CD14-positive monocyte (primary cell): ENCODE results near the gene GLS. TPM values are rescaled to one million over a fixed set of nuclear protein-coding genes. Genes with fewer than 3 reads are reported as not detected.

Source experiments
- DNase-seq, 3 donors: peaks; one replicate each; pipeline ENCODE4 v3.0.0-alpha.2; 2011 to 2022
- H2AFZ ChIP-seq: 2 replicates; pipeline ENCODE4 v1.6.0; 2012; ENCODE audit warnings: mild to moderate bottlenecking, low read depth, low read length, inconsistent platforms; ENCODE audit not compliant: insufficient read depth, poor library complexity, severe bottlenecking
- H3K27ac ChIP-seq, 2 donors: 1 replicate in 1 of 2; 2 replicates in 1 of 2; pipeline ENCODE4 v1.5.1; 2012 to 2013; ENCODE audit warnings: low read length in 2 of 2, control low read depth in 1 of 2, inconsistent platforms in 1 of 2, low read depth in 1 of 2, mild to moderate bottlenecking in 1 of 2
- H3K27me3 ChIP-seq, 2 donors: one replicate each; pipeline versions ENCODE4 v1.6.0 to v1.6.1; 2011 to 2013; ENCODE audit warnings: low read length in 2 of 2; ENCODE audit not compliant: control insufficient read depth in 2 of 2, insufficient read depth in 2 of 2
- H3K36me3 ChIP-seq, 2 donors: replicated peaks in 1 of 2; 1 replicate in 1 of 2; 2 replicates in 1 of 2; pipeline versions ENCODE4 v1.5.1 to v1.6.1; 2012 to 2013; ENCODE audit warnings: low read length in 2 of 2, control low read depth in 1 of 2, inconsistent platforms in 1 of 2, mild to moderate bottlenecking in 1 of 2; ENCODE audit not compliant: insufficient read depth in 2 of 2, control insufficient read depth in 1 of 2
- H3K4me1 ChIP-seq, 2 donors: 1 replicate in 1 of 2; 2 replicates in 1 of 2; pipeline versions ENCODE4 v1.5.1 to v1.6.1; 2012 to 2013; ENCODE audit warnings: low read length in 2 of 2, control low read depth in 1 of 2, inconsistent platforms in 1 of 2, mild to moderate bottlenecking in 1 of 2, moderate library complexity in 1 of 2; ENCODE audit not compliant: insufficient read depth in 2 of 2, control insufficient read depth in 1 of 2
- H3K4me2 ChIP-seq: replicated peaks from 2 replicates; pipeline ENCODE3; 2012; ENCODE audit warnings: low read length, moderate library complexity, mild to moderate bottlenecking; ENCODE audit not compliant: poor library complexity, severe bottlenecking; ENCODE audit errors: extremely low read depth
- H3K4me3 ChIP-seq, 3 experiments: fragments of 200-600 bp in 1 of 3; sonication (generic) in 1 of 3; replicated peaks in 1 of 3; 1 replicate in 2 of 3; 2 replicates in 1 of 3; pipeline ENCODE4 v1.5.1; 2011 to 2013; ENCODE audit warnings: low read length in 3 of 3, mild to moderate bottlenecking in 3 of 3, control low read depth in 2 of 3, low read depth in 2 of 3, inconsistent platforms in 1 of 3, moderate library complexity in 1 of 3
- H3K79me2 ChIP-seq: 2 replicates; pipeline ENCODE4 v1.6.0; 2012; ENCODE audit warnings: mild to moderate bottlenecking, control low read depth, inconsistent platforms, low read length, moderate library complexity; ENCODE audit not compliant: insufficient read depth
- H3K9ac ChIP-seq: 2 replicates; pipeline ENCODE4 v1.6.0; 2017; ENCODE audit warnings: low read length, mild to moderate bottlenecking; ENCODE audit not compliant: insufficient read depth, poor library complexity, severe bottlenecking
- H3K9me3 ChIP-seq, 2 donors: replicated peaks in 1 of 2; 1 replicate in 1 of 2; 2 replicates in 1 of 2; pipeline versions ENCODE4 v1.5.1 to v1.6.1; 2012 to 2013; ENCODE audit warnings: low read length in 2 of 2, control low read depth in 1 of 2; ENCODE audit not compliant: control insufficient read depth in 1 of 2, insufficient read depth in 1 of 2
- H4K20me1 ChIP-seq: 2 replicates; pipeline ENCODE4 v1.6.0; 2012; ENCODE audit warnings: mild to moderate bottlenecking, low read length, control low read depth, moderate library complexity; ENCODE audit not compliant: insufficient read depth
- H3K27ac Mint-ChIP-seq, 7 donors: one replicate each; pipeline ENCODE4 v1.8.0; 2020; ENCODE audit warnings: mild to moderate bottlenecking in 7 of 7, mixed read lengths in 7 of 7, moderate library complexity in 6 of 7, inconsistent platforms in 2 of 7
- H3K27me3 Mint-ChIP-seq, 3 donors: one replicate each; pipeline ENCODE4 v1.8.0; 2021 to 2022; ENCODE audit warnings: low read depth in 3 of 3, mild to moderate bottlenecking in 3 of 3, mixed read lengths in 3 of 3, moderate library complexity in 3 of 3, inconsistent platforms in 1 of 3
- H3K36me3 Mint-ChIP-seq, 2 donors: one replicate each; pipeline ENCODE4 v1.8.0; 2020; ENCODE audit warnings: mixed read lengths in 2 of 2, inconsistent platforms in 1 of 2, mild to moderate bottlenecking in 1 of 2
- H3K4me1 Mint-ChIP-seq: one replicate; pipeline ENCODE4 v1.8.0; 2020; ENCODE audit warnings: mild to moderate bottlenecking, mixed read lengths
- H3K4me3 Mint-ChIP-seq, 2 donors: one replicate each; pipeline ENCODE4 v1.8.0; 2020; ENCODE audit warnings: mild to moderate bottlenecking in 2 of 2, mixed read lengths in 2 of 2, moderate library complexity in 1 of 2
- H3K9me3 Mint-ChIP-seq, 7 donors: one replicate each; pipeline ENCODE4 v1.8.0; 2020 to 2022; ENCODE audit warnings: mixed read lengths in 7 of 7, mild to moderate bottlenecking in 6 of 7, moderate library complexity in 6 of 7, inconsistent platforms in 2 of 7
- CTCF ChIP-seq: fragments of 200-600 bp; IDR thresholded peaks from one replicate; pipeline ENCODE4 v1.8.0; 2022; ENCODE audit warnings: antibody characterized with exemption, mild to moderate bottlenecking
- WGBS: methylation state at CpG from one replicate; pipeline ENCODE4 v1.1.5; 2013; ENCODE audit warnings: missing lambda C conversion rate; ENCODE audit not compliant: insufficient coverage; 5-methylcytosine and 5-hydroxymethylcytosine counted together
- intact Hi-C, 2 donors: fragments of 100-400 bp; cut with micrococcal nuclease; formaldehyde crosslinking; loops; one replicate each; pipeline versions ENCODE4 v1.15.0 to v1.15.1; 2023
- polyA plus RNA-seq, 3 donors: library from polyadenylated mRNA; depleted of rRNA in 1 of 3; unstranded in 2 of 3; stranded (reverse) in 1 of 3; fragments of 300-500 nt in 2 of 3; fragments of >200 nt in 1 of 3; fragmentation: Illumina TruSeq in 2 of 3; gene quantifications; 1 replicate in 2 of 3; 2 replicates in 1 of 3; pipeline ENCODE4 v1.2.3, GENCODE V29; 2012 to 2021

The GLS gene
- polyA plus RNA-seq, 3 donors, result 6.0 to 29.5 (median 9.0) TPM

GRCh38 chr2:190987116-190987515 lies 106.5 kb downstream of the GLS start:
- Histone ChIP-seq H3K9ac (no peak overlapping the region), H2AFZ (no peak overlapping the region), H3K36me3 (peaks cover 99 to 100% of the 10 kb centered on the region in 2 donors), H3K9me3 (no peaks in the 10 kb centered on the region), H4K20me1 (peaks cover 100% of the 10 kb centered on the region), H3K27ac (no peak overlapping the region), H3K4me2 (no peak overlapping the region), H3K79me2 (peaks cover 4% of the 10 kb centered on the region), H3K4me1 (no peaks in the 10 kb centered on the region), H3K27me3 (no peaks in the 10 kb centered on the region), H3K4me3 (no peak overlapping the region)
- H3K9me3 Mint-ChIP-seq, result no peaks in the 10 kb centered on the region
- no peak for DNase-seq
- TF ChIP-seq CTCF, result no peak
- H3K4me1 Mint-ChIP-seq, result no peaks in the 10 kb centered on the region
- intact Hi-C loops, result no loop called here
- peaks cover 0 to 2% (median 0%) of the 10 kb centered on the region in 3 donors for H3K27me3 Mint-ChIP-seq
- peaks cover 96 to 100% of the 10 kb centered on the region in 2 donors for H3K36me3 Mint-ChIP-seq
- no CpG with 5 or more reads among the region's 1 CpG for WGBS
- no peak overlapping the region for H3K4me3 Mint-ChIP-seq
- H3K27ac Mint-ChIP-seq, result no peak overlapping the region

- Histone ChIP-seq H3K9ac (no peak overlapping the region), H3K27me3 (no peaks in the 10 kb centered on the region), H3K36me3 (peaks cover 98 to 100% of the 10 kb centered on the region in 2 donors), H2AFZ (no peak overlapping the region), H3K4me3 (no peak overlapping the region), H4K20me1 (peaks cover 100% of the 10 kb centered on the region), H3K4me1 (no peaks in the 10 kb centered on the region), H3K4me2 (no peak overlapping the region), H3K79me2 (peaks cover 4% of the 10 kb centered on the region), H3K9me3 (no peaks in the 10 kb centered on the region), H3K27ac (no peak overlapping the region)
- Mint-ChIP-seq H3K27me3 (peaks cover 0 to 2% (median 0%) of the 10 kb centered on the region in 3 donors), H3K27ac (peak overlapping the region in 1 of 7 donors; percentile 50), H3K4me3 (no peak overlapping the region), H3K36me3 (peaks cover 94 to 100% of the 10 kb centered on the region in 2 donors), H3K9me3 (no peaks in the 10 kb centered on the region), H3K4me1 (no peaks in the 10 kb centered on the region)
- 100% methylated on average over 2 of the region's 5 CpGs for WGBS
- intact Hi-C loops, result no loop called here
- no peak for TF ChIP-seq CTCF
- no peak for DNase-seq
Observed at GRCh38 chr2:190987938-190988337, 107.3 kb downstream of the GLS start.
